Ecto neural progenitor cell (in vitro differentiated cells): ENCODE measurements around the gene WIPF3.

Experiments used
- DNase-seq: peaks from one replicate; pipeline ENCODE4 v3.0.0-alpha.2; 2018; ENCODE audit warnings: low spot score

The WIPF3 gene

GRCh38 chr7:29847916-29848315 lies 41.6 kb downstream of the WIPF3 start:
- DNase-seq, result no peak

GRCh38 chr7:29848941-29849340 lies 42.6 kb downstream of the WIPF3 start:
- DNase-seq, result no peak

GRCh38 chr7:29851487-29851886 lies 45.2 kb downstream of the WIPF3 start:
- no peak for DNase-seq

- no peak for DNase-seq
Observed at GRCh38 chr7:29852457-29852856, 46.1 kb downstream of the WIPF3 start.

GRCh38 chr7:29853072-29853471 lies 46.8 kb downstream of the WIPF3 start:
- no peak for DNase-seq

GRCh38 chr7:29853789-29854188 lies 47.5 kb downstream of the WIPF3 start:
- DNase-seq, result no peak

- no peak for DNase-seq
Observed at GRCh38 chr7:29854257-29854938, 48.1 kb downstream of the WIPF3 start.

- DNase-seq, result no peak
Observed at GRCh38 chr7:29857654-29858053, 51.3 kb downstream of the WIPF3 start.

- DNase-seq, result no peak
Observed at GRCh38 chr7:29858191-29858951, 52.1 kb downstream of the WIPF3 start.

GRCh38 chr7:29859104-29859503 lies 52.8 kb downstream of the WIPF3 start:
- DNase-seq, result no peak

- DNase-seq, result no peak
Observed at GRCh38 chr7:29859524-29860185, 53.3 kb downstream of the WIPF3 start.

- no peak for DNase-seq
Observed at GRCh38 chr7:29860186-29860585, 53.9 kb downstream of the WIPF3 start.

GRCh38 chr7:29861884-29862283 lies 55.6 kb downstream of the WIPF3 start:
- no peak for DNase-seq

GRCh38 chr7:29864656-29865055 lies 58.3 kb downstream of the WIPF3 start:
- DNase-seq, result no peak

GRCh38 chr7:29865526-29865925 lies 59.2 kb downstream of the WIPF3 start:
- DNase-seq, result no peak

GRCh38 chr7:29866490-29866930 lies 60.2 kb downstream of the WIPF3 start:
- no peak for DNase-seq

- DNase-seq, result no peak
Observed at GRCh38 chr7:29871787-29872398, 65.6 kb downstream of the WIPF3 start.

GRCh38 chr7:29873644-29874294 lies 67.5 kb downstream of the WIPF3 start:
- DNase-seq, result no peak

GRCh38 chr7:29875741-29876140 lies 69.4 kb downstream of the WIPF3 start:
- no peak for DNase-seq

- DNase-seq, result no peak
Observed at GRCh38 chr7:29877196-29877595, 70.9 kb downstream of the WIPF3 start.

GRCh38 chr7:29878081-29878688 lies 71.9 kb downstream of the WIPF3 start:
- DNase-seq, result no peak

- DNase-seq, result no peak
Observed at GRCh38 chr7:29879609-29880008, 73.3 kb downstream of the WIPF3 start.
